Effector memory CD4-positive, alpha-beta T cell (primary cell): ENCODE results near the gene BPHL.

Experiments
- DNase-seq, 3 donors: peaks; one replicate each; pipeline ENCODE4 v3.0.0-alpha.2; 2020
- H3K27ac ChIP-seq: 2 replicates; pipeline ENCODE4 v1.7.0; 2013; ENCODE audit warnings: mild to moderate bottlenecking, low read length, moderate library complexity; ENCODE audit not compliant: insufficient read depth, poor library complexity, severe bottlenecking
- H3K27me3 ChIP-seq: replicated peaks from 2 replicates; pipeline ENCODE4 v1.7.0; 2013; ENCODE audit warnings: mild to moderate bottlenecking, low read length; ENCODE audit not compliant: insufficient read depth, control insufficient read depth, poor library complexity, severe bottlenecking
- H3K36me3 ChIP-seq: 2 replicates; pipeline ENCODE4 v1.7.0; 2013; ENCODE audit warnings: mild to moderate bottlenecking, low read length, moderate library complexity; ENCODE audit not compliant: control insufficient read depth, insufficient read depth
- H3K4me1 ChIP-seq: 2 replicates; pipeline ENCODE4 v1.7.0; 2013; ENCODE audit warnings: low read length, mild to moderate bottlenecking; ENCODE audit not compliant: control insufficient read depth, insufficient read depth, poor library complexity, severe bottlenecking
- H3K4me3 ChIP-seq: 2 replicates; pipeline ENCODE4 v1.7.0; 2013; ENCODE audit warnings: low read length, low read depth, mild to moderate bottlenecking; ENCODE audit not compliant: insufficient read depth, poor library complexity, severe bottlenecking
- H3K9me3 ChIP-seq: 2 replicates; pipeline ENCODE4 v1.7.0; 2013; ENCODE audit warnings: mild to moderate bottlenecking, low read length, moderate library complexity; ENCODE audit not compliant: control insufficient read depth

BPHL gene

DNA sequence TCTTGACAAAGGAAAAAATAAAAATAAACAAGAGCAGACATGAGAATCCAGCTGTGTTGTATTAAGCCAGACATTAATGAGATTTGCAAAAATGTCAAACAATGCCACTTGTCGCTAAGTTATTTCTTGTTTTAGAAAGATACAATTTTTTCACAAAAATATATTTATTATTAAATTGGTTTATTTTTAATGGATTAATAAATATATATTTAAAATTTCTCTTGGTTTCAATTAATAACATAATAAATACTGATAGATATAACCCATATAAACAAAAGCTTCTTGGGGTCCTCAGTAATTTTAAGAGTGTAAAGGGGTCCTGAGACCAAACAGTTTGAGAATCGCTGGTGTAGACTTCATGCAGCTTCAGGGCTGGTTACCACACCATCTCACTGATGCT, 82.9 kb downstream of the BPHL start:
- Histone ChIP-seq H3K27ac (no peak overlapping the region), H3K27me3 (no peaks in the 10 kb centered on the region), H3K36me3 (no peaks in the 10 kb centered on the region), H3K4me1 (no peaks in the 10 kb centered on the region), H3K9me3 (no peaks in the 10 kb centered on the region), H3K4me3 (no peak overlapping the region)
- DNase-seq, result no peak
